K562 (cell line): ENCODE measurements around the gene MFSD2B. TPM values are rescaled to one million over a fixed set of nuclear protein-coding genes. Genes with fewer than 3 reads are reported as not detected.

Source experiments
- ATAC-seq: fragments of 200-7000 bp; cut with Tn5 transposase; 3 replicates; pipeline ENCODE4 v1.9.1; 2020; ENCODE audit warnings: moderate library complexity
- BruUV-seq: library from RNA; stranded (reverse); fragments of 400-500 nt; replicated peaks from 2 replicates; lab custom pipeline; 2021; lab: Mats Ljungman, UMichigan
- CTCF ChIA-PET: fragments of 300-600 bp; formaldehyde crosslinking; extraction: SDS; loops from one replicate; lab custom pipeline; 2021; ENCODE audit warnings: low intra/inter-chr PET ratio; lab: Yijun Ruan, JAX
- POLR2A ChIA-PET: fragments of 300-600, 350-650 bp; sonication (Branson Sonifier 250); formaldehyde crosslinking; extraction: SDS; loops from one replicate; lab custom pipeline; 2021; ENCODE audit warnings: antibody characterized with exemption, inconsistent platforms; lab: Yijun Ruan, JAX
- DNase-seq, 4 experiments: peaks; one replicate each; pipeline versions ENCODE4 v3.0.0 to v3.0.0-alpha.2; 2011 to 2018; ENCODE audit warnings: low spot score in 3 of 4, mixed read lengths in 3 of 4; ENCODE audit errors: extremely low read depth in 1 of 4
- FAIRE-seq: peaks from 2 replicates; lab custom pipeline; 2011; peaks lifted over from hg19 to GRCh38; lab: Jason Lieb, UNC
- H2AFZ ChIP-seq: 2 replicates; pipeline ENCODE4 v1.6.0; 2011; ENCODE audit warnings: low read depth, low read length, control low read depth, inconsistent platforms
- H3K27ac ChIP-seq: fragments of 200-600 bp; 3 replicates; pipeline ENCODE4 v1.8.0; 2011; ENCODE audit warnings: low read depth, mild to moderate bottlenecking, control low read depth, inconsistent platforms, low read length, moderate library complexity, mixed read lengths; ENCODE audit errors: extremely low read depth
- H3K27me3 ChIP-seq, 2 experiments: fragments of 300-600 bp in 1 of 2; 2 replicates in 1 of 2; 3 replicates in 1 of 2; pipeline versions ENCODE4 v1.6.0 to v1.8.0; 2011; ENCODE audit warnings: inconsistent platforms in 2 of 2, low read length in 2 of 2, mild to moderate bottlenecking in 1 of 2, mixed read lengths in 1 of 2, moderate library complexity in 1 of 2; ENCODE audit not compliant: control insufficient read depth in 2 of 2, insufficient read depth in 2 of 2
- H3K36me3 ChIP-seq: fragments of 300-600 bp; 3 replicates; pipeline ENCODE4 v1.8.0; 2011; ENCODE audit warnings: mild to moderate bottlenecking, low read length, inconsistent platforms; ENCODE audit not compliant: control insufficient read depth, insufficient read depth
- H3K4me1 ChIP-seq, 2 experiments: fragments of 200-600 bp in 1 of 2; replicated peaks in 1 of 2; 2 replicates in 1 of 2; 3 replicates in 1 of 2; pipeline versions ENCODE4 v1.5.1 to v1.8.0; 2011; ENCODE audit warnings: inconsistent platforms in 2 of 2, low read length in 2 of 2, mild to moderate bottlenecking in 1 of 2, mixed read lengths in 1 of 2, moderate library complexity in 1 of 2; ENCODE audit not compliant: control insufficient read depth in 2 of 2, insufficient read depth in 2 of 2
- H3K4me2 ChIP-seq: 2 replicates; pipeline ENCODE4 v1.6.1; 2011; ENCODE audit warnings: low read length, control low read depth, inconsistent platforms, mixed read lengths; ENCODE audit not compliant: insufficient read depth
- H3K4me3 ChIP-seq: fragments of 200-600 bp; sonication (generic), shearing (Covaris generic); 2 replicates; pipeline ENCODE4 v1.5.1; 2016; ENCODE audit warnings: control low read depth, inconsistent platforms
- H3K79me2 ChIP-seq: fragments of 200-600 bp; 3 replicates; pipeline ENCODE4 v1.8.0; 2011; ENCODE audit warnings: low read length, inconsistent platforms; ENCODE audit not compliant: control insufficient read depth, insufficient read depth
- H3K9ac ChIP-seq, 2 experiments: 2 replicates each; pipeline versions ENCODE4 v1.6.0 to v1.6.1; 2011; ENCODE audit warnings: low read depth in 2 of 2, low read length in 2 of 2, control low read depth in 1 of 2, inconsistent platforms in 1 of 2, mild to moderate bottlenecking in 1 of 2, mixed read lengths in 1 of 2; ENCODE audit not compliant: insufficient read depth in 1 of 2
- H3K9me1 ChIP-seq: one replicate; pipeline ENCODE4 v1.6.0; 2011; ENCODE audit warnings: inconsistent platforms, mild to moderate bottlenecking, low read length, moderate library complexity; ENCODE audit not compliant: control insufficient read depth, insufficient read depth
- H3K9me3 ChIP-seq: replicated peaks from 2 replicates; pipeline ENCODE4 v1.5.1; 2011; ENCODE audit warnings: low read depth, low read length, inconsistent platforms; ENCODE audit not compliant: control insufficient read depth, insufficient read depth
- H4K20me1 ChIP-seq: replicated peaks from 2 replicates; pipeline ENCODE4 v1.6.1; 2011; ENCODE audit warnings: low read length, inconsistent platforms, mixed read lengths; ENCODE audit not compliant: control insufficient read depth, insufficient read depth
- CEBPG ChIP-seq, 3 experiments: fragments of 200-800 bp in 1 of 3; sonication (Bioruptor generic) in 1 of 3; sonication (generic) in 1 of 3; formaldehyde crosslinking in 1 of 3; IDR thresholded peaks in 2 of 3; conservative IDR thresholded peaks in 1 of 3; 2 replicates each; pipeline versions ENCODE4 v1.6.1 to v1.8.0; 2016 to 2022; ENCODE audit warnings: missing compliant biosample characterization in 2 of 3, missing genetic modification characterization in 2 of 3, mild to moderate bottlenecking in 1 of 3, missing genetic modification reagents in 1 of 3
- CTCFL ChIP-seq: IDR thresholded peaks from 2 replicates; pipeline ENCODE4 v1.6.1; 2011; ENCODE audit warnings: borderline replicate concordance, low read depth, mild to moderate bottlenecking, moderate library complexity, low read length; ENCODE audit not compliant: insufficient read depth, poor library complexity, severe bottlenecking
- GATAD2A ChIP-seq: fragments of 450-650 bp; IDR thresholded peaks from 2 replicates; pipeline ENCODE4 v1.6.1; 2017
- NKRF ChIP-seq: fragments of 450-650 bp; IDR thresholded peaks from 2 replicates; pipeline ENCODE4 v1.6.1; 2016; ENCODE audit warnings: borderline replicate concordance
- SNRNP70 ChIP-seq: fragments of 200-400 bp; formaldehyde crosslinking; optimal IDR thresholded peaks from 2 replicates; pipeline ENCODE3; 2017; ENCODE audit warnings: low read depth, low read length
- ZNF609 ChIP-seq: sonication (generic); formaldehyde crosslinking; IDR thresholded peaks from 2 replicates; pipeline ENCODE4 v1.8.1; 2023; ENCODE audit warnings: missing genetic modification reagents, mild to moderate bottlenecking, borderline replicate concordance
- WGBS: fragments of 100-300 bp; shearing (Covaris generic); methylation state at CpG from one replicate; pipeline ENCODE4 v1.1.6; 2016; ENCODE audit warnings: low coverage, mixed read lengths; ENCODE audit not compliant: insufficient coverage; ENCODE audit errors: missing lambda C conversion rate; 5-methylcytosine and 5-hydroxymethylcytosine counted together
- in situ Hi-C: fragments of 300-500 bp; cut with MboI; formaldehyde crosslinking; loops from 4 replicates; pipeline ENCODE4 v1.15.0; 2018; ENCODE audit warnings: inconsistent platforms, mixed read lengths
- intact Hi-C: fragments of 100-400 bp; cut with micrococcal nuclease; formaldehyde crosslinking; loops from 2 replicates; pipeline ENCODE4 v1.14.2; 2022
- polyA plus RNA-seq, 8 experiments: library from polyadenylated mRNA; depleted of rRNA in 4 of 8; stranded (reverse) in 5 of 8; unstranded in 3 of 8; fragments of >200 nt; fragmentation: Nextera tagmentation in 2 of 8; fragmentation: Illumina TruSeq in 1 of 8; extraction: Ambion mirVana in 2 of 8; extraction: Trizol in 1 of 8; gene quantifications; 2 replicates each; pipeline versions ENCODE4 v1.2.1 to v1.2.3, GENCODE V29; 2011 to 2014; ENCODE audit warnings: inconsistent platforms in 1 of 8, missing spikeins in 1 of 8
- total RNA-seq, 7 experiments: library from RNA; depleted of rRNA in 6 of 7; stranded (reverse); fragments of >200 nt in 6 of 7; fragmentation: Illumina TruSeq in 2 of 7; extraction: Trizol in 2 of 7; gene quantifications; 2 replicates each; pipeline versions ENCODE4 v1.2.1 to v1.2.3, GENCODE V29; 2011 to 2021; ENCODE audit warnings: low replicate concordance in 1 of 7

Gene MFSD2B
- total and polyA plus RNA-seq, 9 of the 15 experiments (the other 6 are each of a cell fraction or from before 2014, with no cell fraction given), result 2.6 to 10.9 (median 6.8) TPM

GRCh38 chr2:24052951-24053350 is 43.1 kb downstream of the MFSD2B start (continued):
- TF ChIP-seq ZNF609 (CRISPR knock-in tag), result no peak
- no peak for TF ChIP-seq GATAD2A

GRCh38 chr2:24054366-24055010 is 44.6 kb downstream of the MFSD2B start:
- no peak for FAIRE-seq
- no peak overlapping the region for H3K4me2 ChIP-seq
- no peaks in the 10 kb centered on the region; the same call in 1 of the 2 replicates for H4K20me1 ChIP-seq
- H3K79me2 ChIP-seq, result no peaks in the 10 kb centered on the region
- TF ChIP-seq NKRF (no peak), SNRNP70 (no peak), CEBPG (CRISPR knock-in tag; IDR thresholded peaks at IDR 0.05) (no peak), CEBPG (tag; conservative IDR thresholded peaks at IDR 0.05 in 1 of 2, IDR thresholded peaks at IDR 0.05 in 1 of 2) (peak in 1 of 2 experiments; percentile 52; a peak in 1 of 4 replicates), CTCFL (no peak)
- no peak; the same call in 2 of the 3 replicates for ATAC-seq
- CTCF ChIA-PET, result no interaction called here
- no peak overlapping the region for H3K9ac ChIP-seq
- H3K27me3 ChIP-seq, result peaks cover 10 to 11% of the 10 kb centered on the region in 2 experiments; a peak in 4 of 5 replicates
- no peak overlapping the region for H3K4me3 ChIP-seq
- peaks cover 0 to 10% of the 10 kb centered on the region in 2 experiments; a peak in 2 of 5 replicates for H3K4me1 ChIP-seq
- no peaks in the 10 kb centered on the region for H3K9me3 ChIP-seq
- no peak overlapping the region for H2AFZ ChIP-seq
- POLR2A ChIA-PET, result no interaction called here
- in situ Hi-C loops (no loop called here), intact Hi-C loops (no loop called here)
- WGBS, result 6% methylated on average over 8 of the region's 8 CpGs
- H3K9me1 ChIP-seq, result no peaks in the 10 kb centered on the region
- no peak for DNase-seq
- BruUV-seq, result no TSS peak
- H3K36me3 ChIP-seq, result no peaks in the 10 kb centered on the region
- H3K27ac ChIP-seq, result no peak overlapping the region
